B cell (primary cell): Measurements from ENCODE around the gene CYB561D1. TPM values are rescaled to one million over a fixed set of nuclear protein-coding genes. Genes with fewer than 3 reads are reported as not detected.

ENCODE experiments used
- ATAC-seq: fragments of 200-7000 bp; cut with Tn5 transposase; one replicate; pipeline ENCODE4 v1.10.0; 2021; ENCODE audit warnings: low read depth, mild to moderate bottlenecking, moderate number of reproducible peaks, moderate library complexity
- CTCF ChIA-PET: fragments of 350-600 bp; sonication (Branson Sonifier 250); formaldehyde crosslinking; loops from one replicate; lab custom pipeline; 2021; ENCODE audit warnings: antibody characterized with exemption, inconsistent platforms; lab: Charles Lee
- POLR2A ChIA-PET: fragments of 350-600 bp; sonication (Branson Sonifier 250); formaldehyde crosslinking; loops from one replicate; lab custom pipeline; 2021; ENCODE audit warnings: antibody characterized with exemption; lab: Charles Lee
- DNase-seq: peaks from one replicate; pipeline ENCODE4 v3.0.0; 2013
- H2AFZ ChIP-seq: 2 replicates; pipeline ENCODE4 v1.6.1; 2012; ENCODE audit warnings: mild to moderate bottlenecking, low read depth, low read length; ENCODE audit not compliant: insufficient read depth, poor library complexity, severe bottlenecking
- H3K27ac ChIP-seq, 2 donors: 1 replicate in 1 of 2; 2 replicates in 1 of 2; pipeline ENCODE4 v1.5.1; 2012 to 2013; ENCODE audit warnings: low read length in 2 of 2, mild to moderate bottlenecking in 2 of 2, moderate library complexity in 1 of 2
- H3K27me3 ChIP-seq, 4 experiments: fragments of 200-600 bp in 1 of 4; sonication (generic) in 1 of 4; replicated peaks in 1 of 4; 1 replicate in 2 of 4; 2 replicates in 2 of 4; pipeline versions ENCODE4 v1.6.1 to v1.7.0; 2013 to 2016; ENCODE audit warnings: low read length in 3 of 4, mild to moderate bottlenecking in 2 of 4, mixed read lengths in 1 of 4, moderate library complexity in 1 of 4; ENCODE audit not compliant: insufficient read depth in 4 of 4, control insufficient read depth in 3 of 4; ENCODE audit errors: control extremely low read depth in 1 of 4
- H3K36me3 ChIP-seq, 2 experiments: replicated peaks in 1 of 2; 1 replicate in 1 of 2; 2 replicates in 1 of 2; pipeline versions ENCODE4 v1.6.1 to v1.7.1; 2013; ENCODE audit warnings: low read length in 1 of 2; ENCODE audit not compliant: insufficient read depth in 2 of 2, control insufficient read depth in 1 of 2; ENCODE audit errors: control extremely low read depth in 1 of 2, extremely low read depth in 1 of 2
- H3K4me1 ChIP-seq, 2 donors: fragments of 200-600 bp in 1 of 2; sonication (generic) in 1 of 2; 1 replicate in 1 of 2; 2 replicates in 1 of 2; pipeline versions ENCODE4 v1.5.1 to v1.6.1; 2013 to 2017; ENCODE audit warnings: low read length in 2 of 2; ENCODE audit not compliant: control insufficient read depth in 2 of 2, insufficient read depth in 2 of 2
- H3K4me2 ChIP-seq: replicated peaks from 2 replicates; pipeline ENCODE3; 2012; ENCODE audit warnings: mild to moderate bottlenecking, low read depth, low read length; ENCODE audit not compliant: poor library complexity, severe bottlenecking
- H3K4me3 ChIP-seq, 5 experiments: fragments of 200-600 bp in 1 of 5; sonication (generic) in 1 of 5; 1 replicate in 3 of 5; 2 replicates in 2 of 5; pipeline versions ENCODE4 v1.5.1 to v1.7.0; 2011 to 2016; ENCODE audit warnings: low read length in 4 of 5, mild to moderate bottlenecking in 4 of 5, low read depth in 2 of 5, control low read depth in 1 of 5, moderate library complexity in 1 of 5; ENCODE audit not compliant: insufficient read depth in 1 of 5; ENCODE audit errors: control extremely low read depth in 1 of 5, extremely low read depth in 1 of 5
- H3K79me2 ChIP-seq: fragments of 200-600 bp; sonication (generic); one replicate; pipeline ENCODE4 v1.6.0; 2016; ENCODE audit warnings: low read length; ENCODE audit not compliant: control insufficient read depth, insufficient read depth
- H3K9ac ChIP-seq: fragments of 200-600 bp; sonication (generic); 2 replicates; pipeline ENCODE4 v1.6.1; 2017; ENCODE audit warnings: mild to moderate bottlenecking, low read length, moderate library complexity
- H3K9me3 ChIP-seq, 3 donors: one replicate each; pipeline versions ENCODE4 v1.6.1 to v1.7.1; 2013; ENCODE audit warnings: low read length in 2 of 3; ENCODE audit not compliant: control insufficient read depth in 2 of 3, insufficient read depth in 1 of 3; ENCODE audit errors: control extremely low read depth in 1 of 3
- H4K20me1 ChIP-seq: 2 replicates; pipeline ENCODE4 v1.6.0; 2012; ENCODE audit warnings: mild to moderate bottlenecking, low read length; ENCODE audit not compliant: insufficient read depth, control insufficient read depth, poor library complexity, severe bottlenecking
- H3K27ac Mint-ChIP-seq: one replicate; pipeline ENCODE4 v1.8.0; 2021; ENCODE audit warnings: mixed read lengths
- H3K27me3 Mint-ChIP-seq: one replicate; pipeline ENCODE4 v1.8.0; 2021; ENCODE audit warnings: mixed read lengths
- H3K4me1 Mint-ChIP-seq: one replicate; pipeline ENCODE4 v1.8.0; 2021; ENCODE audit warnings: mixed read lengths
- H3K4me3 Mint-ChIP-seq: one replicate; pipeline ENCODE4 v1.8.0; 2021; ENCODE audit warnings: mixed read lengths
- H3K9me3 Mint-ChIP-seq: one replicate; pipeline ENCODE4 v1.8.0; 2022; ENCODE audit warnings: mixed read lengths; ENCODE audit not compliant: insufficient read depth
- CTCF ChIP-seq: fragments of 200-600 bp; IDR thresholded peaks from one replicate; pipeline ENCODE4 v1.8.0; 2022; ENCODE audit warnings: antibody characterized with exemption, mild to moderate bottlenecking
- EZH2 ChIP-seq: IDR thresholded peaks from 2 replicates; pipeline ENCODE4 v1.6.1; 2012; ENCODE audit warnings: borderline replicate concordance, low read depth, mild to moderate bottlenecking, moderate library complexity, low read length; ENCODE audit not compliant: insufficient read depth, poor library complexity, severe bottlenecking
- WGBS: methylation state at CpG from one replicate; pipeline ENCODE4 v1.1.5; 2013; ENCODE audit warnings: missing lambda C conversion rate; ENCODE audit not compliant: insufficient coverage; 5-methylcytosine and 5-hydroxymethylcytosine counted together
- intact Hi-C: fragments of 100-400 bp; cut with micrococcal nuclease; formaldehyde crosslinking; loops from one replicate; pipeline ENCODE4 v1.10.0; 2022
- polyA plus RNA-seq: library from polyadenylated mRNA; depleted of rRNA; stranded (reverse); fragments of >200 nt; gene quantifications from 2 replicates; pipeline ENCODE4 v1.2.3, GENCODE V29; 2012
- total RNA-seq, 2 donors: library from RNA; stranded (reverse); fragments of 120-200 nt in 1 of 2; gene quantifications; 1 replicate in 1 of 2; 2 replicates in 1 of 2; pipeline versions ENCODE4 v1.2.3 to v1.2.4, GENCODE V29; 2013 to 2022

Gene CYB561D1
- total and polyA plus RNA-seq, 2 donors (not counting 1 experiment from before 2014, with no cell fraction given): 16.1 to 28.0 TPM

DNA sequence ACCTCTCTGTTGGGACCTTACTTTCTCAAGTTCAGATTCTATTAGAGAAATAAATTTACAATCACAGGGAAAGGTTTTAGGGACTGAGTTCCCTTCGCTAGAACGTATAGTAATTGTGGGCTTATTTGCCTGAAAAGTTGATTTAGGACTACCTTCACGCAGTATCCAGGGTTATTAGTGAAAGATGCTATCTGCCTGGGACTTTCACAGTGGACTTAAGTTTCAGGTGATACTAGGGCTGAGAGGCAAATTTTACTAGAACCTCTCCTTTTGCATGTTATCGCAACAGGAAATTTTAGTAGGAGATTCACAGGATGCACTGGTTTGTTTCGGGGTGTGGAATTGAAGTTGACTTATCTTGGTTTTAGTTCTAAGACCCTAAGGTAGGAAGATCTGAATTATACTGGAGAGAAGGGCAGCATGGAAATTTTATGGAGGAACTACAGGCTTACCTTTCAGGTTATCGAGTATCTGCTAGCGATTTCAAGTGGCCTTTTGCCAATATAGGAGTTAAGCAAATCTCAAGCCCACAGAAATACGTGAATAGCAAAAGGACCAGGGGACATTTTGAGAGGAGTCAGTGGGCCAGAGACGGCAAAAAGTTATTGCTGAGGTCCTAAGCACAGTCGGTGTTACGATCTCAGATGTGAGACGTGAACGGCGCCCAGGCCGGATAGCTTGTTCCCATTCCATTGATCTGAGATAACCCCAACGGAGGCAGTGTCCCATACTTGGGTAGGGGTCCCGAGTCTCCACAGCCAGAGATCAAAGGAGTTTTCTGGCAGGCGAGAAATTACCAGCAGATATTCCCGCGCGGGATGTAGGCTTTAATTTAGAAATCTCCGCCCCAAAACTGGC lies 53.8 kb downstream of the CYB561D1 start:
- H3K27ac Mint-ChIP-seq: peak overlapping the region; percentile 99
- Histone ChIP-seq H3K27me3 (no peaks in the 10 kb centered on the region), H3K79me2 (peaks cover 62% of the 10 kb centered on the region), H3K4me1 (peaks cover 25 to 33% of the 10 kb centered on the region in 2 donors), H4K20me1 (peaks cover 33% of the 10 kb centered on the region), H3K4me3 (peak overlapping the region; percentile 84 to 95 (median 92)), H3K9ac (peak overlapping the region; percentile 97), H3K36me3 (peaks cover 0 to 2% of the 10 kb centered on the region in 2 experiments), H3K9me3 (no peaks in the 10 kb centered on the region), H3K4me2 (peak overlapping the region; percentile 86), H2AFZ (peak overlapping the region; percentile 68), H3K27ac (peak overlapping the region; percentile 93 to 96)
- WGBS: 0% methylated on average over 20 of the region's 22 CpGs
- ChIA-PET CTCF (interaction anchor here (0.9 to 7.8 kb wide), 28 partner anchors 10 to 487 kb away, joined by 3 to 276 read pairs (median 9); partner anchors contain the start of genes AHCYL1, AMPD2, CYB561D1 and GNAT2), POLR2A (interaction anchor here (0.7 to 1.7 kb wide), 12 partner anchors 22 to 487 kb away, joined by 3 to 10 read pairs (median 4); partner anchors contain the start of genes AHCYL1, AMPD2, ATXN7L2 and GNAT2)
- intact Hi-C loops: loop anchor here (1.0 to 2.0 kb wide), 10 partner anchors 15 to 487 kb away; partner anchors contain the start of genes AHCYL1, AMPD2, ATXN7L2 and CYB561D1
- H3K27me3 Mint-ChIP-seq: peaks cover 3% of the 10 kb centered on the region
- DNase-seq (no peak), ATAC-seq (peak; percentile 6)
- peaks cover 49% of the 10 kb centered on the region for H3K4me1 Mint-ChIP-seq
- no peaks in the 10 kb centered on the region for H3K9me3 Mint-ChIP-seq
- H3K4me3 Mint-ChIP-seq: peak overlapping the region; percentile 99
- TF ChIP-seq EZH2: no peak
- no peak for TF ChIP-seq CTCF
